Type B pancreatic cell (in vitro differentiated cells): ENCODE measurements around the gene CPLX1. TPM values are rescaled to one million over a fixed set of nuclear protein-coding genes. Genes with fewer than 3 reads are reported as not detected.
"Not testable (repeated sequence)": the region's sequence is repeated elsewhere in the genome, so short reads cannot be mapped to it uniquely, and the experiment has no call there.

Experiments used
- DNase-seq: peaks from one replicate; pipeline ENCODE4 v3.0.0; 2021; ENCODE audit warnings: mixed read lengths; ENCODE audit not compliant: unreplicated experiment; ENCODE audit errors: extremely low spot score
- H3K27ac Mint-ChIP-seq: 2 replicates; pipeline ENCODE4 v1.8.0; 2021; ENCODE audit warnings: mild to moderate bottlenecking, mixed read lengths
- H3K27me3 Mint-ChIP-seq: 2 replicates; pipeline ENCODE4 v1.8.0; 2021; ENCODE audit warnings: mixed read lengths
- H3K36me3 Mint-ChIP-seq: 2 replicates; pipeline ENCODE4 v1.8.0; 2021; ENCODE audit warnings: mixed read lengths
- H3K4me1 Mint-ChIP-seq: one replicate; pipeline ENCODE4 v1.8.0; 2021; ENCODE audit warnings: mixed read lengths; ENCODE audit not compliant: unreplicated experiment
- H3K4me3 Mint-ChIP-seq: 2 replicates; pipeline ENCODE4 v1.8.0; 2021; ENCODE audit warnings: mild to moderate bottlenecking, mixed read lengths
- H3K9me3 Mint-ChIP-seq: 2 replicates; pipeline ENCODE4 v1.8.0; 2021; ENCODE audit warnings: mixed read lengths
- CTCF ChIP-seq: fragments of 200-600 bp; sonication (generic); conservative IDR thresholded peaks from 2 replicates; pipeline ENCODE4 v1.5.0; 2021; ENCODE audit warnings: antibody characterized with exemption, mild to moderate bottlenecking
- total RNA-seq: library from RNA; stranded (reverse); gene quantifications from 2 replicates; pipeline ENCODE4 v1.2.1, GENCODE V29; 2021; ENCODE audit warnings: low replicate concordance

The CPLX1 gene
- total RNA-seq, 1 donor from 2014 or later: 5.6 TPM

DNA sequence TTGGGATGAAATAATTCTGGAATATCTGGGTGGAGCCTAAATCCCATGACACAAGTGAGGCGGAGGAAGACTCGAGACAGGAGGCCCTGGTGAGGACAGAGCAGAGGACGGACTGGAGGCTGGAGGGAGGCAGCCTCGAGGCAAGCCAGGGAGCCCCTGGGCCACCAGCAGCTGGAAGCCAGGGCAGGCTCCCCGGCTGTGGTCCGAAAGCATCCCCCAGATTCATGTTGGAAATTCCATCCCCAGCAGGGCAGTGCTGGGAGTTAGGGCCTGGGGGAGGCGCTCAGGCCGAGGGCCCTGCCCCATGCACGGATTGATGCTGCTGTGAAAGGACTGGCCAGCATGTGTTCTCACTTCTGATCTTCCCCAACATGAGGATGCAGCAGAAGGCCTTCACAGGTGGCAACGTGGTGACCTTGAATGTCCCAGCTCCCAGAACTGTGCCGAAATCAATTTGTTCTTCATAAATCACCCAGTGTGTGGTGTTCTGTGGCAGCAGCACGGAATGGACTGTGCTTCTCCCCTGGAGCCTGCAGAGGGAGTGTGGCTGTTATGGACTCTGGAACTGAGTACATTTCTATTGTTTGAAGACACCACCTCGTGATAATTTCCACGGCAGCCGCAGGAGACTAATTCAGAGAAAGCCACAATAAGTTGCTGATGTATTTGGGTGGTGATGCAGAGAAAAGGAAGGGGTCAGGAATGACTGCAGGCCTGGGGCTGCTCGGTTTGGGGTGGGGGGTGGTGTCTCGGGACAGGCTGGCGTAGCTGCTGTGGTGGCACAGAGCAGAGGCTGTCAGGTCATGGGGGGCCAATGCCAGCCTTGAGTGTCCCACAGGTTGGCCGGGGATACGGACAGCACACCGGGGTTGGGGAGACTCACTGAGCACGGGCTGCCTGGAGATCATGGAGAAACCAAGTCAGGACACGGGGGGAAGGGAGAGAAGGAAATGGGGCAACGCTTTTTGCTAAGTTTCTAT is 63.4 kb downstream of the CPLX1 start:
- Mint-ChIP-seq H3K27me3 (no peaks in the 10 kb centered on the region), H3K36me3 (peaks cover 61% of the 10 kb centered on the region), H3K4me1 (peaks cover 9% of the 10 kb centered on the region), H3K4me3 (peak overlapping the region; percentile 24), H3K9me3 (no peaks in the 10 kb centered on the region), H3K27ac (peak overlapping the region; percentile 40)
- peak; percentile 58 for TF ChIP-seq CTCF
- no peak for DNase-seq

GRCh38 chr4:761739-762138 is 64.2 kb downstream of the CPLX1 start:
- Mint-ChIP-seq H3K27me3 (no peaks in the 10 kb centered on the region), H3K36me3 (peaks cover 62% of the 10 kb centered on the region), H3K4me1 (peaks cover 9% of the 10 kb centered on the region), H3K27ac (no peak overlapping the region), H3K4me3 (no peak overlapping the region), H3K9me3 (no peaks in the 10 kb centered on the region)
- no peak for TF ChIP-seq CTCF
- no peak for DNase-seq

DNA sequence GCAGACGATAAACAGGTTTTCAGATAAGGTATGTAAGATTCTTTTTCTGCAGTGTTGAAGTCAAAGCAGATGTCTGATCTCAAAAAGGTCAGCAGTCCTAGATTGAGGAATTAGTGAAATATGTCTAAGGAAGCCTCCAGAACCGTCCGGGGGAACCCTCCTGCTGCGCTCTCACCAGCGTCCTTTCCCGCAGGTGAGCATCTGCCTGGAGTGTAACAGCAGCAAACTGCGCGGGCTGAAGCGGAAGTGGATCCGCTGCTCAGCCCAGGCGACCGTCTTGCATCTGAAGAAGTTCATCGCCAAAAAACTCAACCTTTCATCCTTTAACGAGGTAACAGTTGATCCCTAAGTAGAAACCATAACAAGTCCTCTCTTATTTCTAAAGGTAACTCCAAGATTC is 64.8 kb downstream of the CPLX1 start:
- H3K9me3 Mint-ChIP-seq: no peaks in the 10 kb centered on the region
- H3K27me3 Mint-ChIP-seq: no peaks in the 10 kb centered on the region
- peaks cover 6% of the 10 kb centered on the region for H3K4me1 Mint-ChIP-seq
- no peak overlapping the region for H3K4me3 Mint-ChIP-seq
- H3K27ac Mint-ChIP-seq: no peak overlapping the region
- peaks cover 59% of the 10 kb centered on the region for H3K36me3 Mint-ChIP-seq
- TF ChIP-seq CTCF: no peak
- no peak for DNase-seq

- Mint-ChIP-seq H3K36me3 (peaks cover 55% of the 10 kb centered on the region), H3K4me1 (peaks cover 5% of the 10 kb centered on the region), H3K27me3 (no peaks in the 10 kb centered on the region), H3K4me3 (peak overlapping the region; percentile 7), H3K27ac (no peak overlapping the region), H3K9me3 (no peaks in the 10 kb centered on the region)
- no peak for DNase-seq
- no peak for TF ChIP-seq CTCF
Measured at GRCh38 chr4:760616-761015, 65.3 kb downstream of the CPLX1 start.

DNA sequence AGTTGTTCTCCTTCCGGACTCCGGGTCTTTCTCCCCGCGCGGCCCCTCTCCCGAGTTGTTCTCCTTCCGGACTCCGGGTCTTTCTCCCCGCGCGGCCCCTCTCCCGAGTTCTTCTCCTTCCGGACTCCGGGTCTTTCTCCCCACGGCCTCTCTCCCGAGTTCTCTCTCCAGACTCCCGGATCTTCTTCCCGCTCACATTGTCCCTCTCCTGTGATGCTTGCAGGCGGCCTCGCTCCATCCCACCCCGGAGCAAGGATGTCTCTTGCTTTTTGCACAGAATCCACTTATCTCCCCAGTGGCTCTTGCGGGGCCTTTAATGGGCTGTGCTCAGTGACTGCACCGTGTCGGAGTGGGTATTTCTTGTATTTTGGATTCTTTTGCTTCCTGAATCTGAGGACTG is 66.1 kb downstream of the CPLX1 start:
- H3K27me3 Mint-ChIP-seq, H3K4me3 Mint-ChIP-seq, H3K4me1 Mint-ChIP-seq, H3K9me3 Mint-ChIP-seq, DNase-seq: not testable (repeated sequence)
- H3K27ac Mint-ChIP-seq: peak overlapping the region; percentile 52
- peaks cover 59% of the 10 kb centered on the region for H3K36me3 Mint-ChIP-seq

DNA sequence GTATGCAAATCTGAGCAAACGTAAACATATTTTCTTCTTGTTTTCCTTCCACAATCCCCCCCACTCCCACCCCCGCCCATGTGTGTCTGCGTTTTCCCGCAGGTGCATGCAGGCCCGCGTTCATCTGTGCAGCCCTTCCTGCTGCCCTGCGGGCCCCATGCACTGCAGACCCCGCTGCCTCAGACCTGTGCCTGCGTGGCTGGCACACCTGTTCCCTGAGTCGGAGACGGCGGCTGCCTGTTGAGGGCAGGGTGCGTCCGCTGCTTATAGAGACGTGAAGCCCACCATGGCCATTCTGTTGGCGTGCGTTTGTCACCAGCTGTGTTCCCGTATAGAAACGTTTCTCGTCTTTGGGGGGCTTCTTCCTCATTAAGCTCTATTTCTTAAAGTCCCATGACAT is 68.8 kb downstream of the CPLX1 start:
- H3K9me3 Mint-ChIP-seq: no peaks in the 10 kb centered on the region
- H3K27ac Mint-ChIP-seq: no peak overlapping the region
- H3K27me3 Mint-ChIP-seq: no peaks in the 10 kb centered on the region
- no peaks in the 10 kb centered on the region for H3K4me1 Mint-ChIP-seq
- DNase-seq: no peak
- no peak for TF ChIP-seq CTCF
- peaks cover 49% of the 10 kb centered on the region for H3K36me3 Mint-ChIP-seq
- no peak overlapping the region for H3K4me3 Mint-ChIP-seq
